Measurements from ENCODE around the gene SFMBT2. TPM values are rescaled to one million over a fixed set of nuclear protein-coding genes. Genes with fewer than 3 reads are reported as not detected.

SFMBT2 gene
- total RNA-seq, 1 experiment from 2014 or later = 1.3 TPM

- H3K4me1 ChIP-seq (ENCODE audit: control insufficient read depth, insufficient read depth, low read length) = no peaks in the 10 kb centered on the region
- DNase-seq (ENCODE audit: low read depth, low spot score) (no peak), ATAC-seq (no peak)
- no peaks in the 10 kb centered on the region for H3K27me3 ChIP-seq (ENCODE audit: control insufficient read depth, insufficient read depth, low read length)
- H3K9me3 ChIP-seq (ENCODE audit: control insufficient read depth, insufficient read depth, low read depth, low read length) = no peaks in the 10 kb centered on the region
- in situ Hi-C loops (cut with HindIII; ENCODE audit: low pct_unique_long_range_greater_than_20kb, low sequenced_read_pairs) (no loop called here), intact Hi-C loops (cut with micrococcal nuclease; ENCODE audit: unreplicated experiment) (no loop called here)
- H3K27ac ChIP-seq (ENCODE audit: low read length) = no peak overlapping the region
- CTCF ChIA-PET = no interaction called here
- POLR2A ChIA-PET = no interaction called here
- no peak overlapping the region for H3K4me3 ChIP-seq (ENCODE audit: low read depth in 2 of 2, low read length in 2 of 2)
- TF ChIP-seq POLR2AphosphoS5 (IDR thresholded peaks at IDR 0.05; ENCODE audit: low read depth, low read length) (no peak), REST (IDR thresholded peaks at IDR 0.05; ENCODE audit: insufficient read depth in 1 of 2, low read depth in 2 of 2, low read length in 1 of 2) (no peak), SIN3A (IDR thresholded peaks at IDR 0.05; ENCODE audit: borderline replicate concordance, insufficient read depth, low read depth, low read length) (no peak), CTCF (IDR thresholded peaks at IDR 0.05) (no peak), TCF7L2 (IDR thresholded peaks at IDR 0.05; ENCODE audit: low read depth, low read length) (no peak)
- H3K36me3 ChIP-seq (ENCODE audit: control insufficient read depth, insufficient read depth, low read length) = no peaks in the 10 kb centered on the region
- no TSS peak for BruUV-seq (replicated peaks)
Observed at GRCh38 chr10:7285522-7286322, 125.1 kb downstream of the SFMBT2 start.

GRCh38 chr10:7283246-7283645 is 127.6 kb downstream of the SFMBT2 start:
- H3K36me3 ChIP-seq (ENCODE audit: control insufficient read depth, insufficient read depth, low read length) = no peaks in the 10 kb centered on the region
- DNase-seq (ENCODE audit: low read depth, low spot score) (no peak), ATAC-seq (no peak)
- POLR2A ChIA-PET = no interaction called here
- intact Hi-C loops (cut with micrococcal nuclease; ENCODE audit: unreplicated experiment) = no loop called here
- CTCF ChIA-PET = interaction anchor here (0.6 kb wide), 1 partner anchor 64 kb away, joined by 4 read pairs; no protein-coding TSS in a partner anchor
- no peaks in the 10 kb centered on the region for H3K4me1 ChIP-seq (ENCODE audit: control insufficient read depth, insufficient read depth, low read length)
- no peak for TF ChIP-seq SIN3A (IDR thresholded peaks at IDR 0.05; ENCODE audit: borderline replicate concordance, insufficient read depth, low read depth, low read length)
- no peak for TF ChIP-seq CTCF (IDR thresholded peaks at IDR 0.05)
- TF ChIP-seq POLR2AphosphoS5 (IDR thresholded peaks at IDR 0.05; ENCODE audit: low read depth, low read length) = no peak
- TF ChIP-seq REST (IDR thresholded peaks at IDR 0.05; ENCODE audit: insufficient read depth in 1 of 2, low read depth in 2 of 2, low read length in 1 of 2) = no peak
- no peak for TF ChIP-seq TCF7L2 (IDR thresholded peaks at IDR 0.05; ENCODE audit: low read depth, low read length)
- H3K27ac ChIP-seq (ENCODE audit: low read length) = no peak overlapping the region
- H3K27me3 ChIP-seq (ENCODE audit: control insufficient read depth, insufficient read depth, low read length) = no peaks in the 10 kb centered on the region
- BruUV-seq (replicated peaks) = no TSS peak
- H3K4me3 ChIP-seq (ENCODE audit: low read depth in 2 of 2, low read length in 2 of 2) = no peak overlapping the region
- in situ Hi-C loops (cut with HindIII; ENCODE audit: low pct_unique_long_range_greater_than_20kb, low sequenced_read_pairs) = no loop called here
- no peaks in the 10 kb centered on the region for H3K9me3 ChIP-seq (ENCODE audit: control insufficient read depth, insufficient read depth, low read depth, low read length)

Measured in Panc1 (cell line).